Sigmoid colon (tissue), 7 donors: Measurements from ENCODE around the gene KIF21A. TPM values are rescaled to one million over a fixed set of nuclear protein-coding genes. Genes with fewer than 3 reads are reported as not detected.

Source experiments
- DNase-seq: peaks from one replicate; pipeline ENCODE4 v3.0.0-alpha.2; 2019
- H3K27ac ChIP-seq, 4 donors: fragments of 200-600 bp; sonication (generic); one replicate each; pipeline ENCODE4 v1.5.1; 2016 to 2019; ENCODE audit warnings: mild to moderate bottlenecking in 1 of 4
- H3K27me3 ChIP-seq, 3 donors: fragments of 200-600 bp; sonication (generic); one replicate each; pipeline ENCODE4 v1.5.1; 2019; ENCODE audit warnings: mild to moderate bottlenecking in 1 of 3
- H3K36me3 ChIP-seq, 4 donors: fragments of 200-600 bp; sonication (generic); one replicate each; pipeline ENCODE4 v1.5.1; 2016 to 2019
- H3K4me1 ChIP-seq, 4 donors: fragments of 200-600 bp; sonication (generic); one replicate each; pipeline ENCODE4 v1.5.1; 2017 to 2019
- H3K4me3 ChIP-seq, 4 donors: fragments of 200-600 bp; sonication (generic); one replicate each; pipeline ENCODE4 v1.5.1; 2017 to 2019; ENCODE audit warnings: mild to moderate bottlenecking in 2 of 4, moderate library complexity in 1 of 4
- H3K9me3 ChIP-seq, 4 donors: fragments of 200-600 bp in 3 of 4; sonication (generic) in 3 of 4; one replicate each; pipeline versions ENCODE4 v1.5.1 to v1.6.1; 2013 to 2019
- CTCF ChIP-seq, 4 experiments: fragments of 450-650 bp in 3 of 4; fragments of 200-600 bp in 1 of 4; IDR thresholded peaks; one replicate each; pipeline ENCODE4 v1.5.1; 2016 to 2019; ENCODE audit warnings: antibody characterized with exemption in 4 of 4, mild to moderate bottlenecking in 3 of 4, moderate library complexity in 2 of 4
- EP300 ChIP-seq, 4 donors: sonication (generic); formaldehyde crosslinking; IDR thresholded peaks; one replicate each; pipeline ENCODE4 v1.6.1; 2017; ENCODE audit warnings: antibody characterized with exemption in 4 of 4
- POLR2A ChIP-seq, 2 donors: fragments of 450-650 bp; IDR thresholded peaks; one replicate each; pipeline ENCODE4 v1.6.1; 2016; ENCODE audit warnings: antibody characterized with exemption in 2 of 2, mild to moderate bottlenecking in 2 of 2, moderate library complexity in 2 of 2
- POLR2AphosphoS5 ChIP-seq, 4 donors: sonication (generic); formaldehyde crosslinking; IDR thresholded peaks; one replicate each; pipeline ENCODE4 v1.6.1; 2017; ENCODE audit warnings: antibody characterized with exemption in 4 of 4
- WGBS, 2 donors: extraction: QIAGEN DNeasy Blood & Tissue Kit; methylation state at CpG; one replicate each; pipeline ENCODE4 v1.1.7; 2013; 5-methylcytosine and 5-hydroxymethylcytosine counted together
- intact Hi-C: fragments of 100-400 bp; cut with DNase I; formaldehyde crosslinking; loops from one replicate; pipeline ENCODE4 v1.15.1; 2023
- polyA plus RNA-seq, 3 donors: library from polyadenylated mRNA; stranded (reverse); fragments of 200-250 nt; gene quantifications; one replicate each; pipeline ENCODE4 v1.2.3, GENCODE V29; 2013
- total RNA-seq, 4 donors: library from RNA; depleted of rRNA; stranded (reverse); fragments of >200 nt; gene quantifications; one replicate each; pipeline ENCODE4 v1.1.0, GENCODE V29; 2016
- donor health status: healthy with polysubstance abuse.
- donor health status: Bipolar disorder and iron deficiency.
- donor health status: healthy.

Gene KIF21A
- total and polyA plus RNA-seq, 7 donors = 9.3 to 23.9 (median 16.9) TPM

- H3K27me3 ChIP-seq = no peaks in the 10 kb centered on the region
- no peaks in the 10 kb centered on the region for H3K9me3 ChIP-seq
- no peaks in the 10 kb centered on the region for H3K36me3 ChIP-seq
- no peak overlapping the region for H3K27ac ChIP-seq
- 85 to 87% methylated on average over 7 of the region's 7 CpGs for WGBS, 2 donors
- intact Hi-C loops = no loop called here
- H3K4me1 ChIP-seq = no peaks in the 10 kb centered on the region
- DNase-seq = no peak
- TF ChIP-seq EP300 (IDR thresholded peaks at IDR 0.05) (no peak), POLR2AphosphoS5 (IDR thresholded peaks at IDR 0.05) (no peak), CTCF (IDR thresholded peaks at IDR 0.05) (no peak), POLR2A (IDR thresholded peaks at IDR 0.05) (no peak)
- no peak overlapping the region for H3K4me3 ChIP-seq
Measured at GRCh38 chr12:39459027-39459434, 16.1 kb upstream of the KIF21A start.

GRCh38 chr12:39451977-39452376 lies 9.1 kb upstream of the KIF21A start:
- no peak for TF ChIP-seq EP300 (IDR thresholded peaks at IDR 0.05)
- no peak for TF ChIP-seq CTCF (IDR thresholded peaks at IDR 0.05)
- TF ChIP-seq POLR2A (IDR thresholded peaks at IDR 0.05) = no peak
- TF ChIP-seq POLR2AphosphoS5 (IDR thresholded peaks at IDR 0.05) = no peak
- DNase-seq = no peak
- intact Hi-C loops = no loop called here
- Histone ChIP-seq H3K36me3 (no peaks in the 10 kb centered on the region), H3K27me3 (no peaks in the 10 kb centered on the region), H3K4me3 (no peak overlapping the region), H3K9me3 (no peaks in the 10 kb centered on the region), H3K4me1 (no peaks in the 10 kb centered on the region), H3K27ac (no peak overlapping the region)
- 17 to 67% methylated on average over 1 of the region's 1 CpG for WGBS, 2 donors

- intact Hi-C loops = loop anchor here (10.0 kb wide), 2 partner anchors 657 to 777 kb away; partner anchors contain the start of genes LRRK2 and SLC2A13
- H3K27me3 ChIP-seq = no peaks in the 10 kb centered on the region
- H3K27ac ChIP-seq = no peak overlapping the region
- H3K36me3 ChIP-seq = no peaks in the 10 kb centered on the region
- no peak for TF ChIP-seq POLR2A (IDR thresholded peaks at IDR 0.05)
- no peak for TF ChIP-seq CTCF (IDR thresholded peaks at IDR 0.05)
- TF ChIP-seq EP300 (IDR thresholded peaks at IDR 0.05) = no peak
- TF ChIP-seq POLR2AphosphoS5 (IDR thresholded peaks at IDR 0.05) = no peak
- H3K4me3 ChIP-seq = no peak overlapping the region
- DNase-seq = no peak
- peaks cover 0 to 8% (median 6%) of the 10 kb centered on the region in 4 donors for H3K4me1 ChIP-seq
- H3K9me3 ChIP-seq = no peaks in the 10 kb centered on the region
Measured at GRCh38 chr12:39448038-39448437, 5.1 kb upstream of the KIF21A start.

GRCh38 chr12:39443929-39444209 lies 949 bp upstream of the KIF21A start:
- no peak for DNase-seq
- Histone ChIP-seq H3K36me3 (no peaks in the 10 kb centered on the region), H3K4me1 (peaks cover 0 to 18% (median 10%) of the 10 kb centered on the region in 4 donors), H3K27ac (peak overlapping the region; percentile 82 to 90 (median 84)), H3K9me3 (no peaks in the 10 kb centered on the region), H3K27me3 (no peaks in the 10 kb centered on the region), H3K4me3 (peak overlapping the region; percentile 61 to 85 (median 73))
- intact Hi-C loops = loop anchor here (5.0 to 10.0 kb wide), 3 partner anchors 173 to 781 kb away; partner anchors contain the start of genes ABCD2, LRRK2 and SLC2A13
- TF ChIP-seq CTCF (IDR thresholded peaks at IDR 0.05) = no peak
- TF ChIP-seq EP300 (IDR thresholded peaks at IDR 0.05) = no peak
- TF ChIP-seq POLR2AphosphoS5 (IDR thresholded peaks at IDR 0.05) = no peak
- TF ChIP-seq POLR2A (IDR thresholded peaks at IDR 0.05) = no peak

- peaks cover 0 to 18% (median 10%) of the 10 kb centered on the region in 4 donors for H3K4me1 ChIP-seq
- DNase-seq = no peak
- intact Hi-C loops = loop anchor here (5.0 to 10.0 kb wide), 3 partner anchors 175 to 782 kb away; partner anchors contain the start of genes ABCD2, LRRK2 and SLC2A13
- H3K36me3 ChIP-seq = no peaks in the 10 kb centered on the region
- no peaks in the 10 kb centered on the region for H3K9me3 ChIP-seq
- WGBS, 2 donors = 0 to 1% methylated on average over 34 of the region's 34 CpGs
- H3K27me3 ChIP-seq = no peaks in the 10 kb centered on the region
- TF ChIP-seq POLR2A (IDR thresholded peaks at IDR 0.05) (no peak), EP300 (IDR thresholded peaks at IDR 0.05) (no peak), POLR2AphosphoS5 (IDR thresholded peaks at IDR 0.05) (no peak), CTCF (IDR thresholded peaks at IDR 0.05) (no peak)
- peak overlapping the region; percentile 61 to 85 (median 73) for H3K4me3 ChIP-seq
- peak overlapping the region; percentile 82 to 90 (median 84) for H3K27ac ChIP-seq
Measured at GRCh38 chr12:39442831-39443080, 164 bp downstream of the KIF21A start.
